ENCODE measurements around the gene XKR7.

The XKR7 gene

GRCh38 chr20:32017711-32018251 lies 49.8 kb downstream of the XKR7 start:
- Histone ChIP-seq H3K27ac (no peak overlapping the region), H3K9me3 (no peaks in the 10 kb centered on the region)

DNA sequence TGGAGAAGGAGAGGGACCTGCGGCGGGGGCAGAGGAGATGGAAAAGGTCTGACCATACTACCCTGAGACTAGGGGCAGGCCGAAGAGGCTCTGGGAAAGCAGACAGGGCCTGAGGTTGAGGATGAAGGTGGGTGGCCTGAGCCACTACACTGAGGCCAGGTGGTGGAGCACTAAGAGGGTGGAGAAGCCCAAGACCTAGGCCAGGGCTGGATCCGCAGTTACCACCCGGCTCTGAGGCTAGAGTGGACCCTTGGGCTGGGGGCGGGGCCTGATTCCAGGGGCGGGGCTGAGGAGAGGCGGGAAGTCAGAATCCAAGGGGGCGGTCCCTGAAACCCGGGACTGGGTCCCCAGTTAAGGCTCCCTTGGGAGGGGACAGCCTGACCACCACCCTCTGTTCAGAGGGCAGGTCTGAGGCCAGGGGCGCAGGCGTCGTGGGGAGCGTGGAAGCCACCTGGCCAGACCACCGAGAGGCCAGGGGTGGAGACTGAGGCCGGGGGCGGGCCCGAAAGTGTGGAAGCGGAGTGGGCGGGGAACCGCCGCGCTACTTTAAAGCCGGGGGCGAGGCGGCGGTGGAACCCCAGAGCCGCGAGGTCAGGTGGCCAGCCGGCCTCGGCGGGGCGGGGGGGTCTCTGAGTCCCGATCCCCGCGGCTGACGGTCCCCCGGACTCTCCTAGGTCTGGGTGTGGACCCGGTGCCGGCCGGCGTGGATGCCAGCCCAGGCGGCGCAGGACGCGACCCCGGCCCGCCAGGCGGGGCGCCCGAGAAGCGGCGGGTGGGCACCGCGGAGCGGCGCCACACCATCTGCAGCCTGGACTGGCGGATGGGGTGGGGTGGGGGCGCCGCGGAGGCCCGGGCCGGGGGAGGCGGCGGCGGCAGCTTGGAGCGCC lies 50.6 kb downstream of the XKR7 start:
- intact Hi-C loops (cut with DNase I; ENCODE audit: low total_unique reads): no loop called here
- peaks cover 0 to 84% of the 10 kb centered on the region in 2 donors for H3K27me3 ChIP-seq

More at GRCh38 chr20:32017711-32018251, 49.8 kb downstream of the XKR7 start:
- TF ChIP-seq, protein P1, sequence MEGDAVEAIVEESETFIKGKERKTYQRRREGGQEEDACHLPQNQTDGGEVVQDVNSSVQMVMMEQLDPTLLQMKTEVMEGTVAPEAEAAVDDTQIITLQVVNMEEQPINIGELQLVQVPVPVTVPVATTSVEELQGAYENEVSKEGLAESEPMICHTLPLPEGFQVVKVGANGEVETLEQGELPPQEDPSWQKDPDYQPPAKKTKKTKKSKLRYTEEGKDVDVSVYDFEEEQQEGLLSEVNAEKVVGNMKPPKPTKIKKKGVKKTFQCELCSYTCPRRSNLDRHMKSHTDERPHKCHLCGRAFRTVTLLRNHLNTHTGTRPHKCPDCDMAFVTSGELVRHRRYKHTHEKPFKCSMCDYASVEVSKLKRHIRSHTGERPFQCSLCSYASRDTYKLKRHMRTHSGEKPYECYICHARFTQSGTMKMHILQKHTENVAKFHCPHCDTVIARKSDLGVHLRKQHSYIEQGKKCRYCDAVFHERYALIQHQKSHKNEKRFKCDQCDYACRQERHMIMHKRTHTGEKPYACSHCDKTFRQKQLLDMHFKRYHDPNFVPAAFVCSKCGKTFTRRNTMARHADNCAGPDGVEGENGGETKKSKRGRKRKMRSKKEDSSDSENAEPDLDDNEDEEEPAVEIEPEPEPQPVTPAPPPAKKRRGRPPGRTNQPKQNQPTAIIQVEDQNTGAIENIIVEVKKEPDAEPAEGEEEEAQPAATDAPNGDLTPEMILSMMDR (IDR thresholded peaks at IDR 0.05): no peak
- Histone ChIP-seq H3K36me3 (no peaks in the 10 kb centered on the region), H3K4me1 (peaks cover 0 to 20% (median 14%) of the 10 kb centered on the region in 4 donors), H3K27me3 (peaks cover 0 to 76% of the 10 kb centered on the region in 2 donors), H3K4me3 (no peak overlapping the region)
- no peak for DNase-seq
- intact Hi-C loops (cut with DNase I; ENCODE audit: low total_unique reads): no loop called here

GRCh38 chr20:32019156-32019510 lies 51.2 kb downstream of the XKR7 start:
- Histone ChIP-seq H3K27ac (no peak overlapping the region), H3K4me3 (peak overlapping the region; percentile 36 to 47), H3K9me3 (no peaks in the 10 kb centered on the region), H3K4me1 (peaks cover 0 to 20% (median 14%) of the 10 kb centered on the region in 4 donors), H3K27me3 (peaks cover 0 to 89% of the 10 kb centered on the region in 2 donors), H3K36me3 (no peaks in the 10 kb centered on the region)
- intact Hi-C loops (cut with DNase I; ENCODE audit: low total_unique reads): no loop called here
- DNase-seq: peak in 1 of 2 donors; percentile 38
- TF ChIP-seq, protein P1 (IDR thresholded peaks at IDR 0.05): no peak

More for the DNA sequence above, 50.6 kb downstream of the XKR7 start:
- peak in 1 of 2 donors; percentile 51 for DNase-seq
- H3K4me1 ChIP-seq: peaks cover 0 to 20% (median 14%) of the 10 kb centered on the region in 4 donors
- H3K9me3 ChIP-seq: no peaks in the 10 kb centered on the region
- H3K36me3 ChIP-seq: no peaks in the 10 kb centered on the region
- no peak overlapping the region for H3K27ac ChIP-seq
- TF ChIP-seq, protein P1 (IDR thresholded peaks at IDR 0.05): no peak
- peak overlapping the region; percentile 36 to 47 for H3K4me3 ChIP-seq

DNA sequence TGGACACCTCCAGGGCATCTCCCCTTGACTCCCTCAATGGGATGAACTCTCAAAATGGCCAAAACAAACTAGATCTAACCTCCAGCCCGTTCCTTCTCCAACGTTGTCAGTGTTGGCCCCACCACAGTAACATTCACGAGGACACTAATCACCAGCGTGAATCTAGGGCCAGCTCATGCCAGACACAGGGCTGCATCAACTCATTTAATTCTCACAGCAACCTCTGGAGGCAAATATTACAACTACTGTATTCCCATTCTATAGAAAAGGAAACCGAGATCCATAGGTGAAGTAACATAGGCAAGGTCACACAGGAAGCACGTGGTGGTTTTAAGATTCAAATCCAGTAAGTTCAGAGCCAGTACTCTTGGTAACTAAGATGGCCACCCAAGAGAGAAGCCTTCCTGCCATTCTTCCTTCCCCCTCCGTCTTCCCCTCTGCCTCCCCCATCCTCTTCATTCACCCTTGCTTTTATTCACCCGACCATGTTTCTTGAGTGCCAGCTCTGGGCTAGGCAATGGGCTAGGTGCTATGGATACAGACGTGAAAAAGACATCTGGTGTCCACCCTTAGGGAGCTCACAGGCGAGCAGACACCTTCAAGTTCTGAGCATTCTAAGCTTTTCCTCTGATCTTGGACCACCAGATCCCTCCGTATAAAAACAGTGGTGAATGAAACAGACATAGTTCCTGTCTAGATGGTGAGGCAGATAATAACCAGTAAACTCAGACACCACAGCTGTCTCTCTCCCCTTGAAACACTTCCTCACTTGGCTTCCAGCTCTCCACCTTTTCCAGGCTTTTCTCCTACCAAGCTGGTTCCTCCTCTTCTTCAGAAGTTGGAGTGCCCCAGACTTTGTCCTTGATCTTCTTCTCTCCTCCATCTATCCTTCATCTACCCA lies 51.9 kb downstream of the XKR7 start:
- H3K36me3 ChIP-seq: no peaks in the 10 kb centered on the region
- H3K27me3 ChIP-seq: peaks cover 0 to 89% of the 10 kb centered on the region in 2 donors
- peak in 1 of 2 donors; percentile 37 for DNase-seq
- TF ChIP-seq, protein P1 (IDR thresholded peaks at IDR 0.05): no peak
- peaks cover 0 to 20% (median 14%) of the 10 kb centered on the region in 4 donors for H3K4me1 ChIP-seq
- intact Hi-C loops (cut with DNase I; ENCODE audit: low total_unique reads): no loop called here
- H3K27ac ChIP-seq: no peak overlapping the region
- no peaks in the 10 kb centered on the region for H3K9me3 ChIP-seq
- peak overlapping the region in 1 of 2 donors; percentile 47 for H3K4me3 ChIP-seq

DNA sequence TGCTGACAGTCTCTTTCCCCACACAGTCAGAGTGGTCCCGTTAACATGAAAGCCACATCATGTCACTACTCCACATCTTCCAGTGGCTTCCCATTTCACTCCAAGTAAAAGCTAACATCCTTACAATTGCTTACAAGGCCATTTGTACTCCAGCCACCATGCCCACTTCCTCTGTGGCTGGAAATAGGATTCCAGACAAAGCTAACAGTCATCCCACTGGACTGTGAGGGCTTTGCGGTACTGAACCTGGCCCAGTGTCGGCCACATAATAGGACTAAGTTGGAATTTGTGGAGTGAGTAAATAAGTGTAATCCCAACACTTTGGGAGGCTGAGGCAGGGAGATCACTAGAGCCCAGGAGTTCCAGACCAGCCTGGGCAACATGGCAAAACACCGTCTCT lies 53.1 kb downstream of the XKR7 start:
- Histone ChIP-seq H3K27me3 (peaks cover 0 to 93% of the 10 kb centered on the region in 2 donors), H3K9me3 (no peaks in the 10 kb centered on the region), H3K36me3 (no peaks in the 10 kb centered on the region), H3K27ac (no peak overlapping the region), H3K4me1 (peaks cover 0 to 20% (median 14%) of the 10 kb centered on the region in 4 donors), H3K4me3 (no peak overlapping the region)
- intact Hi-C loops (cut with DNase I; ENCODE audit: low total_unique reads): no loop called here
- peak in 1 of 2 donors; percentile 13 for DNase-seq
- TF ChIP-seq, protein P1 (IDR thresholded peaks at IDR 0.05): no peak

Measured in tibial artery (tissue), 4 donors.